ENCODE measurements around the gene KCNK18.

Gene KCNK18

DNA sequence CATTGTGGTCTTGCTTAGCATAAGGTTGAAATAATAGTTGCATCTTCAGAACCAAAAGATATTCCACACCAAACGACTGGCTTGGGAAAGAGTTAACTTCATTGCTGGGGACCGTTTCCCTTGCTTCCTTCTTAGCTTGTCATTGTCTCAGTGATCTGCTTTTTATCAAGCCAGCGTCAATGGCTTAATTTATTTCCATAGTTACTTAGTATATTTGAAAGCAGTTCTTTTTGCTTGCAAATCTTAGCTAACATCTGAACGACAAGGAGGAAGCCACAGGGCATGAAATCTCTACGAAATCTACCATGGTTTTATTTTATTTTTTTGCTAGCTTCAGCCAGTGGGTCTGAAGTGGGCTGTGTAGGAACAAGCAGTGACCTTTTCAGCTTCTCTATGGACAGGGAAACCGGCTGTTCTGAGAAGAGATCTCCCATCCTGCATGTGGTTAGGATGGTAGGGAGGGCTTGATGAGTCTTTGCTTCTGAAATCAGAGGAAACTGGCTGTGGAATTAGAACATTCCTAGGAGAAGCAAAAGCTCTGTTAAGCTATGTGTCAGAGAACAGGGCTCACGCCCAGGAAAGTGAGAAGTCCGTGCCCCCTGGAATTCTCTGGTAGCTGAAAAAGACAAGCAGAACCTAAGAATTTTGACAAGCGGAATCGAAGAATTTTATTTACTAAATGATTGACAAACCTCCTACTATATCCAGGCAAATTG, 51.6 kb downstream of the KCNK18 start:
- no peaks in the 10 kb centered on the region for H3K36me3 Mint-ChIP-seq (ENCODE audit: low read depth)
- no peak overlapping the region for H3K4me3 Mint-ChIP-seq
- H3K27me3 Mint-ChIP-seq (ENCODE audit: low read depth) = peaks cover 60% of the 10 kb centered on the region
- TF ChIP-seq, protein P1, sequence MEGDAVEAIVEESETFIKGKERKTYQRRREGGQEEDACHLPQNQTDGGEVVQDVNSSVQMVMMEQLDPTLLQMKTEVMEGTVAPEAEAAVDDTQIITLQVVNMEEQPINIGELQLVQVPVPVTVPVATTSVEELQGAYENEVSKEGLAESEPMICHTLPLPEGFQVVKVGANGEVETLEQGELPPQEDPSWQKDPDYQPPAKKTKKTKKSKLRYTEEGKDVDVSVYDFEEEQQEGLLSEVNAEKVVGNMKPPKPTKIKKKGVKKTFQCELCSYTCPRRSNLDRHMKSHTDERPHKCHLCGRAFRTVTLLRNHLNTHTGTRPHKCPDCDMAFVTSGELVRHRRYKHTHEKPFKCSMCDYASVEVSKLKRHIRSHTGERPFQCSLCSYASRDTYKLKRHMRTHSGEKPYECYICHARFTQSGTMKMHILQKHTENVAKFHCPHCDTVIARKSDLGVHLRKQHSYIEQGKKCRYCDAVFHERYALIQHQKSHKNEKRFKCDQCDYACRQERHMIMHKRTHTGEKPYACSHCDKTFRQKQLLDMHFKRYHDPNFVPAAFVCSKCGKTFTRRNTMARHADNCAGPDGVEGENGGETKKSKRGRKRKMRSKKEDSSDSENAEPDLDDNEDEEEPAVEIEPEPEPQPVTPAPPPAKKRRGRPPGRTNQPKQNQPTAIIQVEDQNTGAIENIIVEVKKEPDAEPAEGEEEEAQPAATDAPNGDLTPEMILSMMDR (IDR thresholded peaks at IDR 0.05; ENCODE audit: unreplicated experiment in 3 of 3) = no peak
- no peaks in the 10 kb centered on the region for H3K9me3 Mint-ChIP-seq
- no peak overlapping the region for H3K27ac Mint-ChIP-seq
- peaks cover 5% of the 10 kb centered on the region for H3K4me1 Mint-ChIP-seq

DNA sequence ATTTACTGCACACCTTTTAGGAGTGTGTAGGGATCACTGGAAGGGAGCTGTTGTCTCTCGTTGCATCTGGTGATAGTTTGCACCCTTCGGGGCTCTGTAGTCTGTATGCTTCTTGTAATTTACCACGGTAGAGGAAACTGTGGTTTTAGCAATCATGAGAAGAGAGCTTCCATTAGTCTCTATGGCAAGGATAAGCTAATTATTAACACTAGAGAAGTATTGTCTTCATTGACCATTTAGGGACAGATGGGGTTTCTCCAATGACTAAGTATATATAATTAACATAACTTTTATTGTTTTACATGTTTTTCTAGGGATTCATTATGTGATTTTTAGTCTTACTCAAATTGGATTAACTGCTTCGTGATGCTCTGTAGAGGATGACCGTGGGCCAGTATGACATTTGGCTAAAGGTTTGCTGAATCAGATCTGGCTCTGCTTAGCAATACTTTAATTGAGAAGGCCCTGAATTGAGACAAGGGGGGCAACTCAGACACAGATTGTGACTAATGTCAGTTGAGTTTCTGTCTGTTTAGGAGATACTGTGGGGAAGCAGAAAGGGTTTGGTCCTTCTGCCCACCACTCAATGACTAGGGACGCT, 52.3 kb downstream of the KCNK18 start:
- Mint-ChIP-seq H3K4me3 (no peak overlapping the region), H3K27me3 (ENCODE audit: low read depth) (peaks cover 57% of the 10 kb centered on the region), H3K4me1 (peaks cover 5% of the 10 kb centered on the region), H3K36me3 (ENCODE audit: low read depth) (no peaks in the 10 kb centered on the region), H3K9me3 (no peaks in the 10 kb centered on the region), H3K27ac (no peak overlapping the region)
- TF ChIP-seq, protein P1 (IDR thresholded peaks at IDR 0.05; ENCODE audit: unreplicated experiment in 3 of 3) = no peak

DNA sequence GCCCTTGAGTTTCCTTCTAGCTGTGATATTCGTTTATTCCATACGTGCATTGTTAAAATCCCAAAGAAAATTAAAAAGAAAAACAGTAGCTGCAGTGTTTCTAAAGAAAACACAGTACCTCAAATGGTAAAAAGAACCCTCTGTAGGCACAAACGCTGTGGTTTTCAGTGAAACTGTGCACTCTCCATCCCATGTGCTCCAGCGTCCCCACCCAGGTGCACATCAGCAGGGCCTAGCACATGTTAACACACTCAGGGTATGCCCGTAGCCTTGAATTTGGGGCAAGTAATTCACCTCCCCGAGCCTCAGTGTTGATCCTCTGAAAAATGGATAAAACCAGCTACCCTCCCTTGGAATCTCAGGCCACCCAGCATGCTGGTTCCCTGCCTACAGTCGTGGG, 53.1 kb downstream of the KCNK18 start:
- Mint-ChIP-seq H3K9me3 (no peaks in the 10 kb centered on the region), H3K27me3 (ENCODE audit: low read depth) (peaks cover 52% of the 10 kb centered on the region), H3K4me3 (no peak overlapping the region), H3K27ac (no peak overlapping the region), H3K36me3 (ENCODE audit: low read depth) (no peaks in the 10 kb centered on the region), H3K4me1 (peaks cover 5% of the 10 kb centered on the region)
- TF ChIP-seq, protein P1 (IDR thresholded peaks at IDR 0.05; ENCODE audit: unreplicated experiment in 3 of 3) = no peak

DNA sequence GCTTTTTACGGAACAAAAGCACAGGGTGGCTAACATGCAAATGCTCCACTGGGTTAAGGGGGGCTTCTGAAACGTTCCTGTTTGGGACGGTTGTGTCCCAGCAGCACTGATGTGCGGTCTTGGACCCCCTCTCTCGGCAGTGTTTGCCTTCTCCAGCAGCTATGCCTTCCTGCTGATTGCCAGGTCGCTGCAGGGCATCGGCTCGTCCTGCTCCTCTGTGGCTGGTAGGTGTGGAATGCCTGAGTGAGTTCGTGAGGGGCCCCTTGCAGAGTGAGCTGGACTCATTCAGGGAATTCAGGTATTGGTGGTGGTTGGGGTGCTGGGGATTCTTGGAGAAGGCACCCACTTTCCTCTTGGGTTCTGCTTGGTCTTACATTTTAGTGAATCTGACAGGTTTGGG, 56.6 kb downstream of the KCNK18 start:
- no peaks in the 10 kb centered on the region for H3K9me3 Mint-ChIP-seq
- peaks cover 28% of the 10 kb centered on the region for H3K27me3 Mint-ChIP-seq (ENCODE audit: low read depth)
- H3K4me1 Mint-ChIP-seq = peaks cover 5% of the 10 kb centered on the region
- no peak overlapping the region for H3K27ac Mint-ChIP-seq
- no peaks in the 10 kb centered on the region for H3K36me3 Mint-ChIP-seq (ENCODE audit: low read depth)
- TF ChIP-seq, protein P1 (IDR thresholded peaks at IDR 0.05; ENCODE audit: unreplicated experiment in 3 of 3) = no peak
- no peak overlapping the region for H3K4me3 Mint-ChIP-seq

DNA sequence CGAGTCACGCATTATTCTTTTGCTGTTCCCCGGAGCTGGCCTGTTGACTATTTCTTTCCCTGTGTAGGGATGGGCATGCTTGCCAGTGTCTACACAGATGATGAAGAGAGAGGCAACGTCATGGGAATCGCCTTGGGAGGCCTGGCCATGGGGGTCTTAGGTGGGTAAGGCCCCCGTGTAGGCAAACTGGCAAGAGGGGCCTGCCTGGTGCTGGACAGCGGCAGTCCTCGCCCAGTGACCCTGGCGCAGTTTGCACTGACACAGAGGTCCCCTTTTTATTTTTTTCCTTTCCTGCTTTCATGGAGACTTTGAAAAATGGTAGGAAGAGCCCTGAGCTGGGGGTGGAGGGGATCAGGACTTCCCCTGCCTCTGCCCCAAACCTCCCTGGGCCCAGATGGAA, 57.0 kb downstream of the KCNK18 start:
- Mint-ChIP-seq H3K27me3 (ENCODE audit: low read depth) (peaks cover 27% of the 10 kb centered on the region), H3K4me1 (peaks cover 5% of the 10 kb centered on the region), H3K4me3 (no peak overlapping the region), H3K36me3 (ENCODE audit: low read depth) (no peaks in the 10 kb centered on the region), H3K9me3 (no peaks in the 10 kb centered on the region), H3K27ac (no peak overlapping the region)
- TF ChIP-seq, protein P1 (IDR thresholded peaks at IDR 0.05; ENCODE audit: unreplicated experiment in 3 of 3) = no peak
